HG03039 (cell line): ENCODE measurements around the gene GH1.
"Not testable (repeated sequence)": the region's sequence is repeated elsewhere in the genome, so short reads cannot be mapped to it uniquely, and the experiment has no call there.

Experiments used
- ATAC-seq: cut with Tn5 transposase; IDR thresholded peaks from one replicate; pipeline ENCODE4 v1.9.1; 2021; ENCODE audit warnings: mild to moderate bottlenecking, moderate library complexity; ENCODE audit not compliant: unreplicated experiment

Gene GH1

DNA sequence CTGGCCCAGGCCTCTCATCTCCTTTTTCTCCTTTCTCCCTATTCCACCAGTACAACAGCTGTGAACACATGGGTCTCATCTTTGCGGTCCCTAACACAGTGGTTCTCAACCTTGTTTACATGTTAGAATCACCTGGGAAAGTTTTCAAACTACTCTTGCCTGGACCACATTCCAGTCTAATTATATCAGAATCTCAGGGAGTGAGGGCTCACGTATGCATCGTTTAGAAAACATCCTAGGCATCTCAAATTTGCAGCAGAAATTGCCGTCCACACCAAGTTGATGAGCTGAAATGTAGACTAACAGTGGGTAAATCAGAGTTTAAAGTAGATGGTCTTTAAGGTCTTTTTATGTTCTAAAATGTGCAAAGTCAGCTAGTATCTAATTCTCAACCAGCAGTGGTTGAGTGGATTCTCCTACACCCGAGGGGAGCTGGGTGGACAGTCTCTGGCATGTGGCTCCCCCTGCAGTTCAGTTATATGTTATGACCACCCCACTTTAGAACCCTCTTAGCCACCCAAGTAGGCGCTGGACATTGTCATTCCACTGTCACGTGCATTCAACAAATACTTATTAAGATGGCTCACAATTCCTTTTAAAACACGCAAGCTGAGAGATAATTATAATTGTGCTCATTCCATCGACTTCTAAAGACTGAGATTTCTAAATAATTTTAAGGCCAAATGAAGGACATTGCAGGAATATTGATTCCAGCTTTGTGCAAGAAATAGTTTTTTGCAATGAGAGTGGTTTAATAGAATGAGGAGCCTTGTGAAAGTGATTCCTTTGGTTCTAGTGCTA lies 48.9 kb downstream of the GH1 start:
- not testable (repeated sequence) for ATAC-seq
